Nephron progenitor cell (in vitro differentiated cells): ENCODE data around the gene EXOSC9.
A peak's percentile ranks its signal among the peaks of the same experiment; 100 is the strongest.

Experiments used
- DNase-seq: peaks from one replicate; pipeline ENCODE4 v3.0.0; 2021
- H3K27ac Mint-ChIP-seq: 2 replicates; pipeline ENCODE4 v1.8.0; 2021; ENCODE audit warnings: mild to moderate bottlenecking, moderate library complexity, mixed read lengths
- H3K27me3 Mint-ChIP-seq: 2 replicates; pipeline ENCODE4 v1.8.0; 2021; ENCODE audit warnings: mild to moderate bottlenecking, low read depth, mixed read lengths; ENCODE audit not compliant: poor library complexity
- H3K36me3 Mint-ChIP-seq: 2 replicates; pipeline ENCODE4 v1.8.0; 2021; ENCODE audit warnings: low read depth, mixed read lengths
- H3K4me1 Mint-ChIP-seq: 2 replicates; pipeline ENCODE4 v1.8.0; 2021; ENCODE audit warnings: mixed read lengths
- H3K4me3 Mint-ChIP-seq: 2 replicates; pipeline ENCODE4 v1.8.0; 2021; ENCODE audit warnings: mild to moderate bottlenecking, moderate library complexity, mixed read lengths
- H3K9me3 Mint-ChIP-seq: 2 replicates; pipeline ENCODE4 v1.8.0; 2021; ENCODE audit warnings: mild to moderate bottlenecking, moderate library complexity, mixed read lengths
- CTCF ChIP-seq: fragments of 200-600 bp; sonication (generic); IDR thresholded peaks from 2 replicates; pipeline ENCODE4 v1.5.0; 2021; ENCODE audit warnings: antibody characterized with exemption

EXOSC9 gene

GRCh38 chr4:121764702-121765367 is 36.3 kb upstream of the EXOSC9 start, which contains the start of gene SMIM43:
TSS of gene SMIM43 (minus strand) at chr4:121765164. CDS start at chr4:121765105, 59 bp downstream.
- peaks cover 98% of the 10 kb centered on the region for H3K27me3 Mint-ChIP-seq
- peaks cover 23% of the 10 kb centered on the region for H3K4me1 Mint-ChIP-seq
- DNase-seq, result peak; percentile 58
- no peaks in the 10 kb centered on the region for H3K36me3 Mint-ChIP-seq
- H3K9me3 Mint-ChIP-seq, result no peaks in the 10 kb centered on the region
- no peak within 1 kb of the TSS for H3K27ac Mint-ChIP-seq
- TF ChIP-seq CTCF, result no peak
- H3K4me3 Mint-ChIP-seq, result peak within 1 kb of the TSS; percentile 91

GRCh38 chr4:121765368-121765705 is 35.8 kb upstream of the EXOSC9 start:
- TF ChIP-seq CTCF, result no peak
- H3K4me3 Mint-ChIP-seq, result peak overlapping the region; percentile 91
- H3K9me3 Mint-ChIP-seq, result no peaks in the 10 kb centered on the region
- peaks cover 23% of the 10 kb centered on the region for H3K4me1 Mint-ChIP-seq
- H3K27ac Mint-ChIP-seq, result no peak overlapping the region
- DNase-seq, result no peak
- H3K27me3 Mint-ChIP-seq, result peaks cover 98% of the 10 kb centered on the region
- H3K36me3 Mint-ChIP-seq, result no peaks in the 10 kb centered on the region

- Mint-ChIP-seq H3K4me3 (peak overlapping the region; percentile 63), H3K27ac (no peak overlapping the region), H3K36me3 (no peaks in the 10 kb centered on the region), H3K4me1 (peaks cover 23% of the 10 kb centered on the region), H3K9me3 (no peaks in the 10 kb centered on the region), H3K27me3 (peaks cover 97% of the 10 kb centered on the region)
- no peak for TF ChIP-seq CTCF
- no peak for DNase-seq
Observed at GRCh38 chr4:121765971-121766538, 35.1 kb upstream of the EXOSC9 start.

- Mint-ChIP-seq H3K4me3 (no peak overlapping the region), H3K27me3 (peaks cover 86% of the 10 kb centered on the region)
Observed at GRCh38 chr4:121767166-121767565, 34.0 kb upstream of the EXOSC9 start.

GRCh38 chr4:121769341-121769740 is 31.8 kb upstream of the EXOSC9 start:
- Mint-ChIP-seq H3K36me3 (no peaks in the 10 kb centered on the region), H3K4me3 (no peak overlapping the region), H3K9me3 (no peaks in the 10 kb centered on the region), H3K27me3 (peaks cover 72% of the 10 kb centered on the region), H3K27ac (no peak overlapping the region), H3K4me1 (peaks cover 17% of the 10 kb centered on the region)
- TF ChIP-seq CTCF, result no peak
- no peak for DNase-seq

More at GRCh38 chr4:121767166-121767565, 34.0 kb upstream of the EXOSC9 start:
- no peak for TF ChIP-seq CTCF
- DNase-seq, result no peak
- peaks cover 23% of the 10 kb centered on the region for H3K4me1 Mint-ChIP-seq
- H3K9me3 Mint-ChIP-seq, result no peaks in the 10 kb centered on the region
- H3K36me3 Mint-ChIP-seq, result no peaks in the 10 kb centered on the region
- H3K27ac Mint-ChIP-seq, result no peak overlapping the region

GRCh38 chr4:121771869-121772268 is 29.3 kb upstream of the EXOSC9 start:
- no peaks in the 10 kb centered on the region for H3K36me3 Mint-ChIP-seq
- no peak overlapping the region for H3K4me3 Mint-ChIP-seq
- no peak overlapping the region for H3K27ac Mint-ChIP-seq
- H3K9me3 Mint-ChIP-seq, result no peaks in the 10 kb centered on the region
- H3K4me1 Mint-ChIP-seq, result no peaks in the 10 kb centered on the region
- TF ChIP-seq CTCF, result no peak
- H3K27me3 Mint-ChIP-seq, result peaks cover 47% of the 10 kb centered on the region
- no peak for DNase-seq
